Right renal pelvis (tissue), 4 donors: ENCODE measurements around the gene FAM47E. TPM values are rescaled to one million over a fixed set of nuclear protein-coding genes. Genes with fewer than 3 reads are reported as not detected.
"Not testable (repeated sequence)": the region's sequence is repeated elsewhere in the genome, so short reads cannot be mapped to it uniquely, and the experiment has no call there.

Experiments used
- DNase-seq, 4 donors: peaks; one replicate each; pipeline ENCODE4 v3.0.0-alpha.2; 2013; ENCODE audit warnings: low read depth in 4 of 4, low spot score in 3 of 4, missing footprints in 1 of 4
- polyA plus RNA-seq, 4 donors: library from polyadenylated mRNA; unstranded; fragments of 120-200 nt; gene quantifications; one replicate each; pipeline ENCODE4 v1.2.1, GENCODE V29; 2013; ENCODE audit not compliant: insufficient read length in 4 of 4

The FAM47E gene
- polyA plus RNA-seq, 4 donors = 6.1 to 9.6 (median 8.2) TPM

DNA sequence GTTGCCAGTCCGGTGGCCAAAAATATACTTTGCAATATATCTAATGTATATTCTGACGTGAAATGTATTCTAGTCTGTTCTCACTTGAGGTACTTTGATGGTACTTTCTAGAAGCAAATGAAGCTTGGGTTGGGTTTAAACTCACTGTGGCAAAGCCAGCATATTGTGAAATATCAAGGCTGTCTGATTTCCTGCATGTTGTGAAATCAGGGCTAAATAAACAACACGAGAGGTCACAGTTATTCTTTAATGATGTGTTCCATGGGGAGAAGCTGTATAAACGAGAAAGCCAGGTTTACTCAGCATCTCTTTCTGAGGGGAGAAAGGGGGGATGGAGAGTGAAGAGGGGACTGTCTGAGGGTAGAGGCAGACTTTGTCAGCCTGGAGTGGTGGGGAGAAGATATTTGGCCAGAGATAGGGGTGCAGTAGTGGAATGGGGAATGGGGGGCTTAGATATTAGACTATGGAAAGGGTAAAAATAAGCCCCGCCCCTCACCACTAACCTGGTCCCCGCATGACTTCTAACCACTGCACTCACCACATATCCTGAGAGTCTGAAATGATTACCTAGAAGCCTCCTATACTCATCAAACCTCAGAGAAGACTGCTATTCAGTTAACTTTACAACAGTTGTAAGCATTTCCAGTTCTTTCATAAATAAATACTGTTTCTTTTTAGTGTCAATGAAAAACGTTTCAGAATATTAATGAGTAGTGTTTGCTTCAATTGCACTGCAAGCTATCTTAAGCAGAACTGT, 32.0 kb upstream of the FAM47E start:
- no peak for DNase-seq

DNA sequence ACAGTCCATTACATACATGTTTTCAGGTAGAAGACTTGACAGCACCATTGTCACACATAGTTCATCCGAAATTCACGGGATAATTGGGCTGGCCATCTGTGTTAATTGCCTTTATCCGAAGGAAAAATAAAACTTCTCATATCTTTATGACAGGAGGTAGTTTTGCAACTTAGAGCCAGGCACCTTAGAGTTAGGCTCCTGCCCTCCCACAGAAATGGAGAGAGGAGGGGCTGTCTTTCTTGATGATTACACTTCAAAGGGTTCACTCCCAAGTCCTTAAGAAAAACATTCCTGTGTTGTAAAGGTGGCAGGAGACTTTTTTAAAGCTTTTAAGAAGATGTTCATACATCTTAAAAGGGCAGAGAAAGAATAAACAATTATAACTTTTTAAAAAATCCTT, 27.4 kb upstream of the FAM47E start:
- DNase-seq = no peak

DNA sequence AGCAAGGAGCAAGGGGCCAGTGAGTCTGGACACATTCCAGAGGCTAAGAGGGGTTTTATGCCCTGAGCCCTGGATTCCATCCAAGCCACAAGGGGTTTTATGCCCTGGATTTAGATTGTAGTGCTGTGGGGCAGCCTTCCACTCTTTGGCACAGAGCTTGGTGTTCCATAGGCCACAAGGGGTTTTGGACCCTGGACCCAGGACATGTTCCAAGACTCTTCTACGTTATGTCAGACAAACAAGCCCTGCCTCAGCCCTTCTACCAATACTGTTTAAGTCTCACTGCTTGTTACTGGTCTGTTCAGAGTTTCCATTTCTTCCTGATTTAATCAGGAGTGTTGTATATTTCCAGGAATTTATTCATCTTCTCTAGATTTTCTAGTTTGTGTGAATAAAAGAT, 25.1 kb upstream of the FAM47E start:
- no peak for DNase-seq

DNA sequence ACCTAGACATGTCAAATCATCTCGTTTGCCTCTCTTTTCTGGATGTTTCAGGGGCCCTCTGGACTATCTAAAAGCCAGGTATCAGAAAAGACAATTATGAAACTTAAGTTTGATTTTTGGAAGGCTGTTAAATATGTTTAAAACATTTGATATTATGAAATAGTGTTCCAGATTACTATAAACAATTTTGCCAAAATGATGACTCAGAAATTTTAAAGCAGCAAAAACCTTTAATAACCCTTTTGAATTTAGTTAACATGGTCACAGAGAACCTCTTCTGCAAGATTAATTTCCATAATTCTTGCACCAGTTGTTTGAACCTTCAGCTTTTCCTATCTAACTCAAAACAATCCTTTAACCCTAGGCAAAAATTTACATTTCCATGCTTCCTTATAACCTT, 18.8 kb upstream of the FAM47E start:
- DNase-seq = no peak

DNA sequence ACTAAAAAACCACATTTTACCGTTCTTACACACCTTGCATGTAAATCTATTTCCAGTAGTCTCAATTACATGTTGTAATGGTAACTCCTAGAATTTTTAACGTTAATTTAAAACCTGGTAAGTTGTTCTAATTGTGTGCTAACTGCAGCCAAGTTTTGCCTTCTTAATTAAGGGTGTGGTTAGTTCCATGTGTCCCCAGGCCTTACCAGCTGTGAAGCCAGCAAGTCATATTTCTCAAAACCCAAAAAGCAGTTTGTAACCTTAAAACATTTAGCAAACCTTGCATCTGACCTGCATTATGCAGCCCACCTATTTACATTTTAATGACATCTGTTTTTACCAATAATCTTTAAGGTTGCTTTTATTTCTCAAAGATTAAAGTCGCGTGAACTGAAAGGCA, 18.4 kb upstream of the FAM47E start:
- DNase-seq = no peak

DNA sequence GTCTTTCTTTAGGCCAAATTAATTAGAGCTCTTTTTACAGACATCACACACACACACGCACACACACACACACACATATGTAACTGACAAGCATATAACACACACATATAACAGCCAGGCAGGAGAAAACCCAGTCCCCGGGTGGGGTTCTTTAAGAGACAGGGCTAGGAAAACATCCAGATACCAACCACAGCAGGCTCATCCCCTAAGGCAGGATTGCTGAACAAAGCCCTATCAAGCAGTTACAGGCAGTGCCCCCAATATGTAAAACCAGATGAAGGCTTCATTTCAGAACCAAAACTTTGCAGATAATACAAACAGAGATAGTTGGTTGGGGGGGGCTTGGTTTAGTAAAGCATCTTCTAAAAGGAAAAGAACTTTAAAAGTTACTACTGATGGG, 18.0 kb upstream of the FAM47E start:
- DNase-seq = no peak

DNA sequence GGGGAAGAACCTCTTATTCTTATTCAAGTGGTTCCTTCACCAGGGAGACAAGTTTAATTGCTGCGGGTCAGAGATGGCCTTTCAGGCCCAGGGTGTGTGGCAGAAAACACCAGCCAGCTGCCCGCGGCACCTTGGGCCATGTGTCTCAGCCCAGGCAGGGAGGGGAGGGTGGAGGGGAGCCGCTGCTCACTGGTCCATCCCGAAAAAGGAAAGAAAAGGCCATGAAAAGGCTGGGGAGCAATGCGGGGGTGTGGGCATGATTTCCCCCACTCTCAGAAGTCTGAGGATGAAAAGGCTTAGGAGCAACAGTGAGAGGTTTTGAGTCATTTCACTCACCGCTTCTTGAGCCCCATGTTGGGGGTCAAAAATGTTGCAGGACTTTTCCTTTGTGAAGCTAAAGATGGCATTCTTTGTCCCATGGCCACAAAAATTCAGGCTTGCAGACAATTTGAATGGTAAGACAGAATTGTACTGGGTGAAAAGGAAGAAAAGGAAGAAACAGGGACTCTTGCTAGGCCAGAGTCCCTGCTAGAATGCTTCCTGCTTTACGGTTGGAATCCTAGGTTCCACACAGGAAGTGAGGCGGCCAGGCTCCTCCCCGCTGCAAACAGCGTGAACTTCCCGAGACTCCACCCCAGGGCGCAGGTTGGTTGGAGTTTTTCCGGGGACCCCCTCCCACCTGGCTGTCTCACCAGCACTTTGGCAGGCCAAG, 17.4 kb upstream of the FAM47E start:
- DNase-seq = no peak

DNA sequence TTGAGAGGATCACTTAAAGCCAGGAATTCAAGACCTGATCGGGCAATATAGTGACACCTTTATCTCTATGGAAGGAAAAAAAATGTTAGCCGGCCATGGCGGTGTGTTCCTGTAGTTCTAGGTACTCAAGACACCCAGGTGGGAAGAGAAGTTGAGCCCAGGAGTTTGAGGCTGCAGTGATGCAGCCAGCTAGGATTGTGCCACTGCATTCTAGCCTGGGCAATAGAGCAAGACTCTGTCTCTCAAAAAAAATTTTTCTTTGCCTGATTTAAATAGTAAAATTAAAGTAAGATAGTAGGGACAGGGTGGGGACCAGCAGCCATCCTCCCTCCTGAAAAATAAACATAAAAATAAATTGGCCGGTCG, 16.9 kb upstream of the FAM47E start:
- DNase-seq = no peak

DNA sequence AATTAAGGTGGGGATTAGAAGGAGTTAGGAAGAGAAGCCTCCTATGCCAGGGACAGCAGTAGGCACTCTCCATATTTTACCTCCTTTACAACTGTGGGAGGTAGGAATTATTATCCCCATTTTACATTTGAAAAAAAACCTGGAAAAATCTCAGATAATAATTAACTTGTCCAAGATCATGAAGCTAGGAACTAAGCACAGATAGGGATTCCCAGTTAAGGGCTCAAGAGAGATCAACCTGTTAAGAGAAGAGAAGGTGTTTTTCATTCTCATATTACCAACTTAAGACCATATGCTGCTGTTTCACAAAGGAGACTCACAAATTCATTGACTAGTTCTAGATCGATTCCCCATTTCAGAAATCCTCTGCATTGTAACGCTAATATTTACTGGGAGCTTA, 16.1 kb upstream of the FAM47E start:
- no peak for DNase-seq

DNA sequence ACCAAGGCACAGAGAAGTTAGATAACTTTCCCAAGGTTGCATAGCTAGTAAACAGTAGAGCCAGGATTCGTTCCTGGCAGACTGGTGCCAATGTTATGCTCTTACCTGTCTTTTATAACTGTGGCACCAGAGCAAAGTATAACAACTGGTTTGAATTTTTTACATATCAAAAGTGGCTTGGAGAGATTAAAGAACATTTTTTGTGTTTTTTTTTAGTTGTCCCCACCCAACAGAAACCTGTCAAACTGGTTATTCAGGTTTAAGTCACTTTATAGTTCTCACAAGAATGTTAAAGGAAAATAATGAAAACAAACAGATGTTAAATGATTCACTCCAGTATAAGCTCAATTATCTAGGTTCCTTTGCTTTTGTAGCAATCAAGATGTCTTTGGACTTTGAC, 15.6 kb upstream of the FAM47E start:
- DNase-seq = no peak

DNA sequence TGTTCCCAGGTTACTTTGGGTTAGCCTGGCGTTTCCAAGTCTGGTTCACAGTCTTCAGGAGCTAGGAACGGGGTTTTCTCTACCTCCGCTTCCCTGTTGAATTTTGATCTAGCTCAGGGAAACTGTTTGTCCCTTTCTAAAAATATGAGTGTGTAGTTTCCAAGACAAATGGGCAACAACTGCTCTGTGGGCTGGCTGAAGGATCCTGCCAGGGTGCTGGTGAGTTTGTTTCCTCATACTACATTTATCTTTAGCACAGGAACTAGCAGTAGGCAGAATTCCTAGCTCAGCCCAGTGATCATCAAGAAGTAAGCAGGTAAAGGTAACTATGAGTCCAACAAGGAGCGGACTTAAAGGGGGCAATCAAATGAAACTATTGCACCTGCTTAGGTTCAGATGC, 13.3 kb upstream of the FAM47E start:
- no peak for DNase-seq

DNA sequence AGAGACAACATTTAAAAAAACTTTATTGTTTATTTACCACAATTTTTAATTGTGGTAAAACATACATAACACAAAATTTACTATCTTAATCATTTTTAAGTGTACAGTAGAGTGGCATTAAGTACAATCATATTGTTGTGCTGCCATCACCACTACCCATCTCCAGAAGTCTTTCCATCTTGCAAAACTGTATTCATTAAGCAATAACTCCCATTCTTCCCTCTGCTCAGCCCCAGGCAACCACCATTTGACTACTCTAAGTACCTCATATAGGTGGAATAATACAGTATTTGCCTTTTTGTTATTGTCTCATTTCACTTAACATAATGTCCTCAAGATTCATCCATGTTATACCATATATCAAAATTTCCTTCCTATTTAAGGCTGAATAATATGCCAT, 12.8 kb upstream of the FAM47E start:
- no peak for DNase-seq

DNA sequence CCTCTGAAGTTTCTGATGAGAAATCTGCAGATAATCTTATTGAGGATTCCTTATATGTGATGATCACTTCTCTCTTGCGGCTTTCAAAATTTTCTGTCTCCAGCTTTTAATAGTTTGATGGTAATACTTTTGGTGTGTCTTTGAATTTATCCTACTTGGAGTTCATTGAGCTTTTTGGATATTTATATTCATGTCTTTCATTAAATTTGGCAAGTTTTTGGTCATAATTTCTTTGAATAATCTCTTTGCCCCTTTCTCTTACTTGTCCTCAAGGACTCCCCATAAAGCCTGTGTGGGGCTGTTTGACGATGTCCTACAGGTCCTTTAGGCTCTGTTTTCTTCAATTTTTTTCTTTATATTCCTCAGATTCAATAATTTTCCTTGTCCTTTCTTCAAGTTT, 11.3 kb upstream of the FAM47E start:
- DNase-seq = no peak

DNA sequence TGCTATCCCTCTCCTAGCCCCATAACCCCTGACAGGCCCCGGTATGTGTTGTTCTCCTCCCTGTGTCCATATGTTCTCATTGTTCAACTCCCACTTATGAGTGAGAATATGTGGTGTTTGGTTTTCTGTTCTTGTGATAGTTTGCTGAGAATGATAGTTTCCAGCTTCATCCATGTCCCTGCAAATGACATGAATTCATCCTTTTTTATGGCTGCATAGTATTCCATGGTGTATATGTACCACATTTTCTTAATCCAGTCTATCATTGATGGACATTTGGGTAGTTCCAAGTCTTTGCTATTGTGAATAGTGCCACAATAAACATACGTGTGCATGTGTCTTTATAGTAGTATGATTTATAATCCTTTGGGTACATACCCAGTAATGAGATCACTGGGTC, 7.6 kb upstream of the FAM47E start:
- DNase-seq = not testable (repeated sequence)

DNA sequence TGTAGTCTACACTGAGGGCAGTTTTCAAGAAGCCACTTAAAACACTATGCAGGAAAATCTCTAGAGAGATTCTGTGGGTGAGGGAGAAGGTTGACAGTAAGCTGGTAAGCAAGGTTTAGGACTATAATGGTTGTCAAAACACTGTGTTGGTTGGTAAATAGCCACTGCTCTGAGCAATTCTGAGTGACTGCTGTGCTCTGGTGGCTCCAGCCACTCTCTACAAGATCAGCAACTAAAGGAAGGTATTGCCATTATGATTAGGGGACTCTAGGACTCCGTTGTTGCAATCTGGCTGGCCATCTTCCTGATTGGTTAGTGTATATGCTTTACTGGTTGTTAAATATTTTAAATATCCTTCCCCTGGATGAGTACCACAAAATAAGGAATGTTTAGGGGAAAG, 5.5 kb upstream of the FAM47E start:
- no peak for DNase-seq

DNA sequence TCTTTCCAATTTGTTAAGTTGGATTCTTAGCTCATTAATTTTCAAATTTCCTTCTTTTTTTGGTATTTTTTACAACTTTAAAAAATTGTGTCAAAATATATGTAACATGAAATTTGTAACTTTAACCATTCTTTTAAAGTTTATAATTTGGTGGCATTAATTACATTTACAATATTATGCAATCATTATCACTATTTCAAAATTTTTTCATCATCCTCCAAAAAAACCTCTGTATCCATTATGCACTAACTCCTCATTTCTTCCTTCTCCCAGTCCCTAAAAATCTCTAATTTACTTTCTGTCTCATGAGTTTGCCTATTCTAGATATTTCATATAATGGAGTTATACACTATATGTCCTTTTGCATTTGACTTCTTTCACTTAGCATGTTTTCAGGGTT, 4.7 kb upstream of the FAM47E start:
- no peak for DNase-seq

DNA sequence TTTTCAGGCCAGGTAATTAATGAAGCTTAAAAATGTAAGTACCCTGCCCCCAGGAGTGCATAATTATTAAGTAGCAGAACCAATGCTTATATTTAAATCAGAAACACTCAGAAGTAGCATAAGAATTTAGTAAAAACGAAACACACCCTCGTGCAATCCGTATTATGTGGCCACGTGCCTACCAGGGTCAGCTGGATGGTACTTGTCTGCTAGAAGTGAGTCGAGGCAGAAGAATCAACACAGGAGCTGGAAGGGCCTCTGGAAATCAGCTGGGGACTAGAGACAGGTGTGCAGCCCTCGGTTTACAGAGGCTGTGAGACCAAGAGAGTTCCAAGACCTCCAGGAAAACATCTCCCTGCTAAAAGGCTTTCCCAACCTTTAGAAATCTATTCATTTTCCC, 559 bp upstream of the FAM47E start:
- peak in 1 of 4 donors; percentile 2 for DNase-seq

DNA sequence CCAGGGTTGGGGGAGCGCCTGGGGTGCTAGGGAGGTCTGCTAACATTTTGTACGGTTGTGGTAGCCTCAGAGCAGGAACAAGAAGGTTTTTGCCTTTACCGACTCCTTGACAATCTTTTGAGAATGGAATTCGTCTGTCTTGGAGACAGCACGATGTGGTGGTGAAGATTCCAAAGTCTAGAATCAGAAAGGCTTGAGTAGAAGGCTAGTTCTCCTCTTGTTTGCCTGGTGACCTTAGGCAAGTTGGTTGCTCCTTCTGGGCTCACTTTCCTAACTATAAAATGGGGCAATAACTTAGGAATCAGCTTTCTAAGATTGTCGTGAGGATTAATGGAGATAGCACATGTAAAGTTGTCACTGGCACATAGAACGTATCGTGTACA, 741 bp downstream of the FAM47E start:
- no peak for DNase-seq

DNA sequence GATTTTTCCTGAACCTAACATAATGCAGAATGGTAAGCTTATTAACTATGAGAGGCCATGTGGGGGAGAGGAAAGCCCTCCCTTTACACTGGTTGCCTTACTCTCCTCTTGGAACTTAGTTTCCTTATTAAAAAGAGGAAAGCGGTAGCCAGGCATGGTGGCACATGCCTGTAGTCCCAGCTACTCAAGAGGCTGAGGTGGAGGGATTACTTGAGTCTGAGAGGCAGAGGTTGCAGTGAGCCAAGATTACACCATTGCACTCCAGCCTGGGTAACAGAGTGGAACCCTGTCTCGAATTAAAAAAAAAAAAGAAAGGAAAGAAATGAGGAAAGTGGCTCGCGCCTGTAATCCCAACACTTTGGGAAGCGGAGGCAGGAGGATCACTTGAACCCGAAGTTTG, 2.0 kb downstream of the FAM47E start:
- DNase-seq = no peak

DNA sequence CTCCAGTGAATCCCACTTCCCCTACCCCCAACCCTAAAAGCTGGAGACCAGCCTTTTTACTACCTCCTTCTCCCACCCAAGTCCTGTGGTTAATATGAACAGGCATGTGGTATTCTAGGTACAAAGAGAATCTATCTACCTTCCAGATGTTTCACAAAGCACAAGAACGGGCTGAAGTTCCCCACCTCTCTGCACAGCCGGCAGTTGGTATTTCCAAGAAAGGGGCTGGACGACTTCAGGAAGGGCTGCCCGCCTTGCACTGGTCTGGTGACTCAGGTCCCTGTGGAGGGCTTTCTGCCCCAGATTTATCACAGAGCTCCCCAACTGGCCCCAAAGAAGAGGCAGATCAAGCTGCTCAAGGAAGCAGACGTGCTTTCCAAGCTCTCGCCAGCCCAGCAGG, 4.5 kb downstream of the FAM47E start:
- no peak for DNase-seq

DNA sequence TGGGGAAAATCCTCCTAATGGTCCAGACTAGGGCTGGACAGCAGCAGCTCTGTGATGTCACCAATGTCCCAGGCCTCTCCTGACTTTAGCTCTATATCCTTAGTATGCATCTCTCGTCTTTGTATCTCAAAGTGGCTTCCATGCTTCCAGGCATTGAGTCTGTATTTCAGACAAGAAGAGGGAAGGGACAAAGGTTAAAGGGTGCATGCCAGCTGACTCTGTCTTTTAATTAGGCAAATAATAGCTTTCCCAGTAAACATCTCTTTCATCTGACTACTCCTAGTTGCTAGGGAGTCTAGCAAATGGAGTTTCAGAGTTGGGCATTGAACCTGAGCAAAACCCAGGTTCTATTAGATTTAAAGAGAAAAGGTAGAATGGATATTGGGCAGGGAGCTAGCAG, 5.4 kb downstream of the FAM47E start:
- no peak for DNase-seq

DNA sequence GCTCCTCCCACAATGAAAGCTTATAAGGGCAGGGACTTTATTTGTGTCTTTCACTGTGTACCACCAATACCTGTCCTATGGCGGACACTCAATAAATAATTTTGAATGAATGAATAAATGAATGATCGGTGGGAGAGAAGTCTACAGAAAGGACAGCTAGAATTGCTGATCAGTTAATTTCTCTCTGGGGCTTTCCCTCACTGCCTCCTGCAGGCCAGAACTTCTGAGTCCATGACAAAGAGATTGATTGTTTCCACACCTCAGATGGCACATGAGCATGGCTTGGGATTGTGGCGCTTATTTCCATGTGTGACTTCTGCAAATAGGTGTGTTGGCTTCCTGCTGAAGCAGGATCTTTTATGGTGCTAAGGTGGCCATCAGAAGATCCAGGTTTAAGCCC, 6.3 kb downstream of the FAM47E start:
- no peak for DNase-seq

DNA sequence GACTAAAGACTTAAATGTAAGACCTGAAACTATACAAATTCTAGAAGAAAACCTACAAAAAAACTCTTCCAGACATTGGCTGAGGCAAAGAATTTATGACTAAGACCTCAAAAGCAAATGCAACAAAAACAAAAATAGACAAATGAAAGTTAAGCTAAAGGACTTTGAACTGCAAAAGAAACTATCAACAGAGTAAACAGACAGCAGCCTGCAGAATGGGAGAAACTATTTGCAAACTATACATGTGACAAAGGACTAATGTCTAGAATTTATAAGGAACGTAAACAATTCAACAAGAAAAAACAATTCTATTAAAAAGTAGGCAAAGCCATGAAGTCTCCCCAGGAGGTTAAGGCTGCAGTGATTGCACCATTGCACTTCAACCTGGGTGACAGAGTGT, 9.1 kb downstream of the FAM47E start:
- DNase-seq = no peak
